ENCODE measurements around the gene PLEKHN1.
"Not testable (repeated sequence)": the region's sequence is repeated elsewhere in the genome, so short reads cannot be mapped to it uniquely, and the experiment has no call there.

PLEKHN1 gene

GRCh38 chr1:1006305-1007159, 40.2 kb downstream of the PLEKHN1 start:
- H3K27ac ChIP-seq, result peak overlapping the region; percentile 68
- TF ChIP-seq, protein P1, sequence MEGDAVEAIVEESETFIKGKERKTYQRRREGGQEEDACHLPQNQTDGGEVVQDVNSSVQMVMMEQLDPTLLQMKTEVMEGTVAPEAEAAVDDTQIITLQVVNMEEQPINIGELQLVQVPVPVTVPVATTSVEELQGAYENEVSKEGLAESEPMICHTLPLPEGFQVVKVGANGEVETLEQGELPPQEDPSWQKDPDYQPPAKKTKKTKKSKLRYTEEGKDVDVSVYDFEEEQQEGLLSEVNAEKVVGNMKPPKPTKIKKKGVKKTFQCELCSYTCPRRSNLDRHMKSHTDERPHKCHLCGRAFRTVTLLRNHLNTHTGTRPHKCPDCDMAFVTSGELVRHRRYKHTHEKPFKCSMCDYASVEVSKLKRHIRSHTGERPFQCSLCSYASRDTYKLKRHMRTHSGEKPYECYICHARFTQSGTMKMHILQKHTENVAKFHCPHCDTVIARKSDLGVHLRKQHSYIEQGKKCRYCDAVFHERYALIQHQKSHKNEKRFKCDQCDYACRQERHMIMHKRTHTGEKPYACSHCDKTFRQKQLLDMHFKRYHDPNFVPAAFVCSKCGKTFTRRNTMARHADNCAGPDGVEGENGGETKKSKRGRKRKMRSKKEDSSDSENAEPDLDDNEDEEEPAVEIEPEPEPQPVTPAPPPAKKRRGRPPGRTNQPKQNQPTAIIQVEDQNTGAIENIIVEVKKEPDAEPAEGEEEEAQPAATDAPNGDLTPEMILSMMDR (conservative IDR thresholded peaks at IDR 0.05), result no peak
- TF ChIP-seq ZFX (IDR thresholded peaks at IDR 0.05), result no peak

DNA sequence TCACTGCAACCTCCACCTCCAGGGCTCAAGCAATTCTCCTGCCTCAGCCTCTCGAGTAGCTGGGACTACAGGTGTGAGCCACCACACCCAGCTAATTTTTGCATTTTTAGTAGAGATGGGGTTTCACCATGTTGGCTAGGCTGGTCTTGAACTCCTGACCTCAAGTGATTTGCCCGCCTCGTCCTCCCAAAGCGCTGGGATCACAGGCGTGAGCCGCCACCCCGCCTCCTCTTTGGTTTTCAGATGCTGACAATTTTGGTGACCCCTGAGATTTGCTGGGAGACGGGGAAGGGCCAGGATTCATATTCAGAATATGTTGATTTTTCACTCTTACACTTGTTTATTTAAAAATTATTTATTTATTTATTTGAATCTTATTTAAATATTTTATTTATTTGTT, 43.8 kb downstream of the PLEKHN1 start:
- not testable (repeated sequence) for H3K27ac ChIP-seq

GRCh38 chr1:1011396-1011949, 45.2 kb downstream of the PLEKHN1 start:
- TF ChIP-seq, protein P1 (conservative IDR thresholded peaks at IDR 0.05), result no peak
- TF ChIP-seq ZFX (IDR thresholded peaks at IDR 0.05), result no peak
- H3K27ac ChIP-seq, result no peak overlapping the region

GRCh38 chr1:1012736-1013104, 46.4 kb downstream of the PLEKHN1 start:
- peak overlapping the region; percentile 80 for H3K27ac ChIP-seq

DNA sequence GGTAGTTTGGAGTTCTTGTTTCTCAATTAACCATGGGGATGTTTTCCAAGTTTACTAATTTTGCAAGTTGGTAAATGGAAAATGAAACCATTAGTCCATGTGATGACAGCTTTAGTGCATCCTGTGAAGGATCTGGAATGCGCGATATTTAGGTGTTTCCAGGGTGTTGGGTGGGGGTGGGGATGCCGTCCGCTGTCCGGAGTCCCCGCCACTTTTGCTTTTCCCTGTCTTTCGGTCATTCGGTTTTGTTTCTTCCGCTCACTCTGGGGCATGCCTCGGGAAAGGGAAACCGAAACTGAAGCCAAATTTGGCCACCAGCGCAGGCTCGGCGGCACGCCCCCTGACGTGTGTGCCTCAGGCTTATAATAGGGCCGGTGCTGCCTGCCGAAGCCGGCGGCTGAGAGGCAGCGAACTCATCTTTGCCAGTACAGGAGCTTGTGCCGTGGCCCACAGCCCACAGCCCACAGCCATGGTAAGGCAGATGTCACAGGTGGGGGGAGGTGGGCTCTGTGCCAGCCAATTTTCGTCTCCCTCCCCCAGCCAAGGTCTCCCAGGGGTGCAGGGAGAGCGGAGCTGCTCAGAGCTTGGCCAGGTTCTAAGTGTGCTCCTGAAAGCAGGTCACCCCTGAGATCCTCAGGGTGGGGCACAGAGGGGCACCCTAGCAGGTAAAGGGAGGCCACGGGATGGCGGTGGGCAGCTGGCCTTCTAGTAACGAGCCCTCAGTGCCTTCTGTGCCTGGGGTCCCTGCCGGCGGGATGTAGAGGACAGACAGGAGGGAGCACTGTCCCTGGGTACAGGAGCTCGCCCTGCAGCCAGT, 47.0 kb downstream of the PLEKHN1 start, which contains the start of gene ISG15:
TSS of gene ISG15 (plus strand) at position 393 of the 817 bp plus-strand sequence. CDS start at position 470, 77 bp downstream.
- TF ChIP-seq, protein P1 (conservative IDR thresholded peaks at IDR 0.05), result no peak
- no peak for TF ChIP-seq ZFX (IDR thresholded peaks at IDR 0.05)
- H3K27ac ChIP-seq, result peak within 1 kb of the TSS; percentile 80

GRCh38 chr1:1013922-1014648, 47.8 kb downstream of the PLEKHN1 start:
- peak; percentile 27; the same call in 1 of the 2 replicates for TF ChIP-seq ZFX (IDR thresholded peaks at IDR 0.05)
- TF ChIP-seq, protein P1 (conservative IDR thresholded peaks at IDR 0.05), result no peak
- H3K27ac ChIP-seq, result peak overlapping the region; percentile 80

- no peak for TF ChIP-seq ZFX (IDR thresholded peaks at IDR 0.05)
- TF ChIP-seq, protein P1 (conservative IDR thresholded peaks at IDR 0.05), result no peak; the same call in 1 of the 2 replicates
- H3K27ac ChIP-seq, result peak overlapping the region; percentile 80
Observed at GRCh38 chr1:1014799-1015681, 48.8 kb downstream of the PLEKHN1 start.

- not testable (repeated sequence) for H3K27ac ChIP-seq
Observed at GRCh38 chr1:1017397-1018320, 51.4 kb downstream of the PLEKHN1 start.

- not testable (repeated sequence) for H3K27ac ChIP-seq
Observed at GRCh38 chr1:1018321-1018685, 52.0 kb downstream of the PLEKHN1 start.

Measured in C4-2B (cell line).